ENCODE results near the gene WFDC12. TPM values are rescaled to one million over a fixed set of nuclear protein-coding genes. Genes with fewer than 3 reads are reported as not detected.
"Not testable (repeated sequence)": the region's sequence is repeated elsewhere in the genome, so short reads cannot be mapped to it uniquely, and the experiment has no call there.

Gene WFDC12
- total RNA-seq, 1 donor from 2014 or later = not detected

- TF ChIP-seq CTCF (conservative IDR thresholded peaks at IDR 0.05) = no peak
- no peak for DNase-seq (ENCODE audit: extremely low spot score, unreplicated experiment)
- no peaks in the 10 kb centered on the region for H3K36me3 Mint-ChIP-seq
- H3K4me3 Mint-ChIP-seq = no peak overlapping the region
- H3K27ac Mint-ChIP-seq = no peak overlapping the region
- no peaks in the 10 kb centered on the region for H3K4me1 Mint-ChIP-seq (ENCODE audit: unreplicated experiment)
- peaks cover 5% of the 10 kb centered on the region for H3K9me3 Mint-ChIP-seq
- H3K27me3 Mint-ChIP-seq = peaks cover 29% of the 10 kb centered on the region
Measured at GRCh38 chr20:45156713-45157112, 32.4 kb upstream of the WFDC12 start.

- H3K4me3 Mint-ChIP-seq; H3K27ac Mint-ChIP-seq; H3K4me1 Mint-ChIP-seq (ENCODE audit: unreplicated experiment); H3K9me3 Mint-ChIP-seq; H3K36me3 Mint-ChIP-seq; DNase-seq (ENCODE audit: extremely low spot score, unreplicated experiment): not testable (repeated sequence)
- peaks cover 45% of the 10 kb centered on the region for H3K27me3 Mint-ChIP-seq
Measured at GRCh38 chr20:45154794-45155193, 30.5 kb upstream of the WFDC12 start.

GRCh38 chr20:45154183-45154582 is 29.9 kb upstream of the WFDC12 start:
- Mint-ChIP-seq H3K4me1 (ENCODE audit: unreplicated experiment) (no peaks in the 10 kb centered on the region), H3K9me3 (peaks cover 4% of the 10 kb centered on the region), H3K27me3 (peaks cover 51% of the 10 kb centered on the region), H3K36me3 (no peaks in the 10 kb centered on the region), H3K27ac (no peak overlapping the region), H3K4me3 (no peak overlapping the region)
- no peak for DNase-seq (ENCODE audit: extremely low spot score, unreplicated experiment)
- TF ChIP-seq CTCF (conservative IDR thresholded peaks at IDR 0.05) = no peak

GRCh38 chr20:45153752-45154151 is 29.5 kb upstream of the WFDC12 start:
- no peaks in the 10 kb centered on the region for H3K36me3 Mint-ChIP-seq
- H3K4me1 Mint-ChIP-seq (ENCODE audit: unreplicated experiment) = no peaks in the 10 kb centered on the region
- no peak for TF ChIP-seq CTCF (conservative IDR thresholded peaks at IDR 0.05)
- no peak overlapping the region for H3K27ac Mint-ChIP-seq
- H3K27me3 Mint-ChIP-seq = peaks cover 49% of the 10 kb centered on the region
- H3K4me3 Mint-ChIP-seq = no peak overlapping the region
- no peak for DNase-seq (ENCODE audit: extremely low spot score, unreplicated experiment)
- peaks cover 4% of the 10 kb centered on the region for H3K9me3 Mint-ChIP-seq

GRCh38 chr20:45153147-45153546 is 28.9 kb upstream of the WFDC12 start:
- TF ChIP-seq CTCF (conservative IDR thresholded peaks at IDR 0.05) = no peak
- DNase-seq (ENCODE audit: extremely low spot score, unreplicated experiment) = no peak
- H3K27ac Mint-ChIP-seq = no peak overlapping the region
- no peaks in the 10 kb centered on the region for H3K4me1 Mint-ChIP-seq (ENCODE audit: unreplicated experiment)
- H3K9me3 Mint-ChIP-seq = peaks cover 4% of the 10 kb centered on the region
- H3K27me3 Mint-ChIP-seq = peaks cover 53% of the 10 kb centered on the region
- no peak overlapping the region for H3K4me3 Mint-ChIP-seq
- H3K36me3 Mint-ChIP-seq = no peaks in the 10 kb centered on the region

- H3K4me3 Mint-ChIP-seq = no peak overlapping the region
- peaks cover 56% of the 10 kb centered on the region for H3K27me3 Mint-ChIP-seq
- H3K36me3 Mint-ChIP-seq = no peaks in the 10 kb centered on the region
- H3K9me3 Mint-ChIP-seq = peaks cover 4% of the 10 kb centered on the region
- H3K27ac Mint-ChIP-seq = no peak overlapping the region
- H3K4me1 Mint-ChIP-seq (ENCODE audit: unreplicated experiment) = no peaks in the 10 kb centered on the region
- TF ChIP-seq CTCF (conservative IDR thresholded peaks at IDR 0.05) = no peak
- DNase-seq (ENCODE audit: extremely low spot score, unreplicated experiment) = no peak
Measured at GRCh38 chr20:45152405-45152804, 28.1 kb upstream of the WFDC12 start.
